Activated B cell treated with CpG ODN at 0.5 μM for 24 hours (primary cell): ENCODE measurements around the gene EXOC3L1. TPM values are rescaled to one million over a fixed set of nuclear protein-coding genes. Genes with fewer than 3 reads are reported as not detected.
A peak's percentile ranks its signal among the peaks of the same experiment; 100 is the strongest.

Experiments
- ATAC-seq: fragments of 200-7000 bp; cut with Tn5 transposase; one replicate; pipeline ENCODE4 v1.10.0; 2021; ENCODE audit warnings: low read depth, mild to moderate bottlenecking, moderate library complexity
- CTCF ChIA-PET: fragments of 350-600 bp; sonication (Branson Sonifier 250); formaldehyde crosslinking; loops from one replicate; lab custom pipeline; 2021; ENCODE audit warnings: antibody characterized with exemption; lab: Charles Lee
- POLR2A ChIA-PET: fragments of 350-600 bp; sonication (Branson Sonifier 250); formaldehyde crosslinking; loops from one replicate; lab custom pipeline; 2021; ENCODE audit warnings: antibody characterized with exemption; lab: Charles Lee
- DNase-seq: peaks from one replicate; pipeline ENCODE4 v3.0.0; 2022
- H3K27ac Mint-ChIP-seq: one replicate; pipeline ENCODE4 v1.8.0; 2020; ENCODE audit warnings: mixed read lengths
- H3K27me3 Mint-ChIP-seq: one replicate; pipeline ENCODE4 v1.8.0; 2021; ENCODE audit warnings: mixed read lengths
- H3K36me3 Mint-ChIP-seq: one replicate; pipeline ENCODE4 v1.8.0; 2021; ENCODE audit warnings: low read depth, mixed read lengths
- H3K4me1 Mint-ChIP-seq: one replicate; pipeline ENCODE4 v1.8.0; 2021; ENCODE audit warnings: mixed read lengths
- H3K4me3 Mint-ChIP-seq: one replicate; pipeline ENCODE4 v1.8.0; 2020; ENCODE audit warnings: mild to moderate bottlenecking, mixed read lengths
- H3K9me3 Mint-ChIP-seq: one replicate; pipeline ENCODE4 v1.8.0; 2020; ENCODE audit warnings: mixed read lengths
- intact Hi-C: fragments of 100-400 bp; cut with micrococcal nuclease; formaldehyde crosslinking; loops from one replicate; pipeline ENCODE4 v1.15.1; 2024
- total RNA-seq: library from RNA; stranded (reverse); gene quantifications from 2 replicates; pipeline ENCODE4 v1.2.3, GENCODE V29; 2022
- TF ChIP-seq, protein P1 (sequence below): fragments of 200-600 bp; IDR thresholded peaks from one replicate; pipeline ENCODE4 v1.8.0; 2022; ENCODE audit warnings: antibody characterized with exemption, mild to moderate bottlenecking

The EXOC3L1 gene
- total RNA-seq, 1 donor from 2014 or later = not detected

GRCh38 chr16:67177743-67178699 lies 11.9 kb downstream of the EXOC3L1 start:
- TF ChIP-seq, protein P1, sequence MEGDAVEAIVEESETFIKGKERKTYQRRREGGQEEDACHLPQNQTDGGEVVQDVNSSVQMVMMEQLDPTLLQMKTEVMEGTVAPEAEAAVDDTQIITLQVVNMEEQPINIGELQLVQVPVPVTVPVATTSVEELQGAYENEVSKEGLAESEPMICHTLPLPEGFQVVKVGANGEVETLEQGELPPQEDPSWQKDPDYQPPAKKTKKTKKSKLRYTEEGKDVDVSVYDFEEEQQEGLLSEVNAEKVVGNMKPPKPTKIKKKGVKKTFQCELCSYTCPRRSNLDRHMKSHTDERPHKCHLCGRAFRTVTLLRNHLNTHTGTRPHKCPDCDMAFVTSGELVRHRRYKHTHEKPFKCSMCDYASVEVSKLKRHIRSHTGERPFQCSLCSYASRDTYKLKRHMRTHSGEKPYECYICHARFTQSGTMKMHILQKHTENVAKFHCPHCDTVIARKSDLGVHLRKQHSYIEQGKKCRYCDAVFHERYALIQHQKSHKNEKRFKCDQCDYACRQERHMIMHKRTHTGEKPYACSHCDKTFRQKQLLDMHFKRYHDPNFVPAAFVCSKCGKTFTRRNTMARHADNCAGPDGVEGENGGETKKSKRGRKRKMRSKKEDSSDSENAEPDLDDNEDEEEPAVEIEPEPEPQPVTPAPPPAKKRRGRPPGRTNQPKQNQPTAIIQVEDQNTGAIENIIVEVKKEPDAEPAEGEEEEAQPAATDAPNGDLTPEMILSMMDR = no peak
- intact Hi-C loops = no loop called here
- ChIA-PET CTCF (interaction anchor here (1.3 to 1.9 kb wide), 2 partner anchors 7 to 20 kb away, joined by 4 to 10 read pairs; no protein-coding TSS in a partner anchor), POLR2A (interaction anchor here (0.7 to 0.9 kb wide), 2 partner anchors 8 to 209 kb away, joined by 3 to 7 read pairs; no protein-coding TSS in a partner anchor)
- peaks cover 35% of the 10 kb centered on the region for H3K27me3 Mint-ChIP-seq
- ATAC-seq (peak; percentile 51), DNase-seq (no peak)
- no peaks in the 10 kb centered on the region for H3K9me3 Mint-ChIP-seq
- H3K4me1 Mint-ChIP-seq = peaks cover 18% of the 10 kb centered on the region
- peak overlapping the region; percentile 72 for H3K4me3 Mint-ChIP-seq
- H3K27ac Mint-ChIP-seq = no peak overlapping the region
- H3K36me3 Mint-ChIP-seq = no peaks in the 10 kb centered on the region

- H3K36me3 Mint-ChIP-seq = no peaks in the 10 kb centered on the region
- DNase-seq (no peak), ATAC-seq (no peak)
- CTCF ChIA-PET = interaction anchor here (1.9 kb wide), 1 partner anchor 9 kb away, joined by 10 read pairs; no protein-coding TSS in a partner anchor
- TF ChIP-seq, protein P1 = no peak
- POLR2A ChIA-PET = interaction anchor here (0.9 kb wide), 1 partner anchor 9 kb away, joined by 3 read pairs; no protein-coding TSS in a partner anchor
- H3K27me3 Mint-ChIP-seq = peaks cover 42% of the 10 kb centered on the region
- no peak overlapping the region for H3K27ac Mint-ChIP-seq
- no peak overlapping the region for H3K4me3 Mint-ChIP-seq
- intact Hi-C loops = no loop called here
- peaks cover 18% of the 10 kb centered on the region for H3K4me1 Mint-ChIP-seq
- H3K9me3 Mint-ChIP-seq = no peaks in the 10 kb centered on the region
Observed at GRCh38 chr16:67176662-67177061, 13.3 kb downstream of the EXOC3L1 start.

GRCh38 chr16:67174706-67175231 lies 15.2 kb downstream of the EXOC3L1 start:
- no peak for DNase-seq
- Mint-ChIP-seq H3K36me3 (no peaks in the 10 kb centered on the region), H3K4me3 (peak overlapping the region; percentile 71), H3K27ac (no peak overlapping the region), H3K4me1 (peaks cover 26% of the 10 kb centered on the region), H3K27me3 (peaks cover 57% of the 10 kb centered on the region), H3K9me3 (no peaks in the 10 kb centered on the region)
- POLR2A ChIA-PET = interaction anchor here (1.7 kb wide), 1 partner anchor 12 kb away, joined by 4 read pairs; no protein-coding TSS in a partner anchor
- intact Hi-C loops = loop anchor here (1.0 kb wide), 1 partner anchor 15 kb away; the partner anchor contains the start of genes FBXL8 and TRADD
- ATAC-seq = no peak
- TF ChIP-seq, protein P1 = no peak
- CTCF ChIA-PET = interaction anchor here (1.3 to 1.8 kb wide), 3 partner anchors 14 to 157 kb away, joined by 4 to 6 read pairs (median 4); no protein-coding TSS in a partner anchor

GRCh38 chr16:67173808-67174705 lies 15.9 kb downstream of the EXOC3L1 start:
- no peak overlapping the region for H3K27ac Mint-ChIP-seq
- peaks cover 59% of the 10 kb centered on the region for H3K27me3 Mint-ChIP-seq
- ATAC-seq (peak; percentile 72), DNase-seq (peak; percentile 56)
- peaks cover 28% of the 10 kb centered on the region for H3K4me1 Mint-ChIP-seq
- POLR2A ChIA-PET = interaction anchor here (1.1 to 1.7 kb wide), 2 partner anchors 11 to 144 kb away, joined by 3 to 4 read pairs; no protein-coding TSS in a partner anchor
- intact Hi-C loops = loop anchor here (1.0 kb wide), 1 partner anchor 15 kb away; the partner anchor contains the start of genes FBXL8 and TRADD
- TF ChIP-seq, protein P1 = no peak
- H3K36me3 Mint-ChIP-seq = no peaks in the 10 kb centered on the region
- peak overlapping the region; percentile 71 for H3K4me3 Mint-ChIP-seq
- H3K9me3 Mint-ChIP-seq = no peaks in the 10 kb centered on the region
- CTCF ChIA-PET = interaction anchor here (1.3 to 1.8 kb wide), 3 partner anchors 14 to 156 kb away, joined by 4 to 6 read pairs (median 4); no protein-coding TSS in a partner anchor
